Right lobe of liver (tissue), 4 donors: ENCODE measurements around the gene WDR77.

Experiments used
- POLR2A ChIP-seq: fragments of 450-650 bp; IDR thresholded peaks from one replicate; pipeline ENCODE4 v1.6.1; 2017; ENCODE audit warnings: antibody characterized with exemption, mild to moderate bottlenecking
- TF ChIP-seq, protein P1 (sequence below), 4 donors: fragments of 200-600 bp in 3 of 4; fragments of 450-650 bp in 1 of 4; IDR thresholded peaks; one replicate each; pipeline versions ENCODE4 v1.5.1 to v1.8.0; 2016 to 2022; ENCODE audit warnings: antibody characterized with exemption in 4 of 4, mild to moderate bottlenecking in 2 of 4
- donor health status: DM: no; HTN: no; CAD: no.
- donor health status: DM: no; HTN: no; CAD: no.
- donor health status: DM: no; HTN: yes; CAD: no.

DNA sequence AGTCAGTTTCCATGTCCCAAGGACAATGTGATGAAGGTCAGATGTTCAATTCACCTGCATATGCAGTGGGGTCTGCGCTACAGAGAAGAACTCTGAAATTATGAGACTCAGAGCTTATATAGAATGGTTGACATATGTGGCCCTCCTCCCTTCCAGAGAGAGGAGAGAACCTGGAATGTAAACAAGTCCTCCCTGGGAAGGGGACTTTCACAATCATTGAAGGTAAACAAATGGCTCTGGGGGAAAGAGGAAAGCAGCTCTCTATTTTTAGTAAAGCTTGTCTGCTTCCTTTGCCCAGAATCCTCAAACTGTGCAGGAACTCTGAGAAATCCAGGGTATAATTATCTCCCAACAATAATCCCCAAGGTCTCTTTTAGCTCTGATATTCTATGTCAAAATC is 31.3 kb downstream of the WDR77 start:
- TF ChIP-seq POLR2A, result no peak
- TF ChIP-seq, protein P1, sequence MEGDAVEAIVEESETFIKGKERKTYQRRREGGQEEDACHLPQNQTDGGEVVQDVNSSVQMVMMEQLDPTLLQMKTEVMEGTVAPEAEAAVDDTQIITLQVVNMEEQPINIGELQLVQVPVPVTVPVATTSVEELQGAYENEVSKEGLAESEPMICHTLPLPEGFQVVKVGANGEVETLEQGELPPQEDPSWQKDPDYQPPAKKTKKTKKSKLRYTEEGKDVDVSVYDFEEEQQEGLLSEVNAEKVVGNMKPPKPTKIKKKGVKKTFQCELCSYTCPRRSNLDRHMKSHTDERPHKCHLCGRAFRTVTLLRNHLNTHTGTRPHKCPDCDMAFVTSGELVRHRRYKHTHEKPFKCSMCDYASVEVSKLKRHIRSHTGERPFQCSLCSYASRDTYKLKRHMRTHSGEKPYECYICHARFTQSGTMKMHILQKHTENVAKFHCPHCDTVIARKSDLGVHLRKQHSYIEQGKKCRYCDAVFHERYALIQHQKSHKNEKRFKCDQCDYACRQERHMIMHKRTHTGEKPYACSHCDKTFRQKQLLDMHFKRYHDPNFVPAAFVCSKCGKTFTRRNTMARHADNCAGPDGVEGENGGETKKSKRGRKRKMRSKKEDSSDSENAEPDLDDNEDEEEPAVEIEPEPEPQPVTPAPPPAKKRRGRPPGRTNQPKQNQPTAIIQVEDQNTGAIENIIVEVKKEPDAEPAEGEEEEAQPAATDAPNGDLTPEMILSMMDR (IDR thresholded peaks at IDR 0.05), result no peak
